OCI-LY3 (cell line): Measurements from ENCODE around the gene JAKMIP1.

Experiments used
- EZH2phosphoT487 ChIP-seq: fragments of 200-600 bp; shearing (Covaris generic); IDR thresholded peaks from 2 replicates; pipeline ENCODE4 v1.6.1; 2018; ENCODE audit warnings: antibody characterized with exemption, mixed run types, low read depth
- TF ChIP-seq, protein P1 (sequence below): fragments of 200-600, 300-600 bp; sonication (generic); IDR thresholded peaks from 2 replicates; pipeline ENCODE4 v1.5.1; 2014; ENCODE audit warnings: antibody characterized with exemption, low read length, low read depth

DNA sequence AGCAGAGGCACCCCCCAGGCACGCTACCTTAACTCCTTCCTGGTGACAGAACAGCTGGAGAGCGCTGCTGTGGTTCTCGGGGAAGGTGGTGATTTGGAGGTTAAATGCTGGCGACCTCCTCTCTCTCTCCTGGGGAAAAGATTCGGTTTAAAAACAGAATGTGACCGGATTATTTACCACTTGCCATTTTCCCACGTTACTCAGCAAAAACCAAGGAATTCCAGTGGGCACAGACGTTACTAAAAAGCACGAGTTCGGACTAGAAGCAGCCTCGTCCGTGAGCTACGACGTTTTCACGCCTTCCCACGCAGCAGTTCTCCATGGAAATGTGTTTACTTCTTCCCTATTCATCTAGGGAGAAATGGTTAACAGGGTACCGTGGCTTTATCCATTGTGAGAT lies 149.8 kb downstream of the JAKMIP1 start:
- TF ChIP-seq, protein P1, sequence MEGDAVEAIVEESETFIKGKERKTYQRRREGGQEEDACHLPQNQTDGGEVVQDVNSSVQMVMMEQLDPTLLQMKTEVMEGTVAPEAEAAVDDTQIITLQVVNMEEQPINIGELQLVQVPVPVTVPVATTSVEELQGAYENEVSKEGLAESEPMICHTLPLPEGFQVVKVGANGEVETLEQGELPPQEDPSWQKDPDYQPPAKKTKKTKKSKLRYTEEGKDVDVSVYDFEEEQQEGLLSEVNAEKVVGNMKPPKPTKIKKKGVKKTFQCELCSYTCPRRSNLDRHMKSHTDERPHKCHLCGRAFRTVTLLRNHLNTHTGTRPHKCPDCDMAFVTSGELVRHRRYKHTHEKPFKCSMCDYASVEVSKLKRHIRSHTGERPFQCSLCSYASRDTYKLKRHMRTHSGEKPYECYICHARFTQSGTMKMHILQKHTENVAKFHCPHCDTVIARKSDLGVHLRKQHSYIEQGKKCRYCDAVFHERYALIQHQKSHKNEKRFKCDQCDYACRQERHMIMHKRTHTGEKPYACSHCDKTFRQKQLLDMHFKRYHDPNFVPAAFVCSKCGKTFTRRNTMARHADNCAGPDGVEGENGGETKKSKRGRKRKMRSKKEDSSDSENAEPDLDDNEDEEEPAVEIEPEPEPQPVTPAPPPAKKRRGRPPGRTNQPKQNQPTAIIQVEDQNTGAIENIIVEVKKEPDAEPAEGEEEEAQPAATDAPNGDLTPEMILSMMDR: no peak
- no peak for TF ChIP-seq EZH2phosphoT487
